LNCaP clone FGC (cell line): ENCODE results near the gene GPR162.
A peak's percentile ranks its signal among the peaks of the same experiment; 100 is the strongest.
"Not testable (repeated sequence)": the region's sequence is repeated elsewhere in the genome, so short reads cannot be mapped to it uniquely, and the experiment has no call there.

Experiments
- DNase-seq: peaks from one replicate; pipeline ENCODE4 v3.0.0-alpha.2; 2011; ENCODE audit warnings: low read depth
- H3K4me3 ChIP-seq: 2 replicates; pipeline ENCODE4 v1.5.1; 2011; ENCODE audit warnings: mild to moderate bottlenecking, low read depth, low read length, control low read depth
- TF ChIP-seq, protein P1 (sequence below): IDR thresholded peaks from 2 replicates; pipeline ENCODE4 v1.5.1; 2012; ENCODE audit warnings: mild to moderate bottlenecking; ENCODE audit not compliant: control insufficient read depth, insufficient read depth; ENCODE audit errors: extremely low read depth

The GPR162 gene

DNA sequence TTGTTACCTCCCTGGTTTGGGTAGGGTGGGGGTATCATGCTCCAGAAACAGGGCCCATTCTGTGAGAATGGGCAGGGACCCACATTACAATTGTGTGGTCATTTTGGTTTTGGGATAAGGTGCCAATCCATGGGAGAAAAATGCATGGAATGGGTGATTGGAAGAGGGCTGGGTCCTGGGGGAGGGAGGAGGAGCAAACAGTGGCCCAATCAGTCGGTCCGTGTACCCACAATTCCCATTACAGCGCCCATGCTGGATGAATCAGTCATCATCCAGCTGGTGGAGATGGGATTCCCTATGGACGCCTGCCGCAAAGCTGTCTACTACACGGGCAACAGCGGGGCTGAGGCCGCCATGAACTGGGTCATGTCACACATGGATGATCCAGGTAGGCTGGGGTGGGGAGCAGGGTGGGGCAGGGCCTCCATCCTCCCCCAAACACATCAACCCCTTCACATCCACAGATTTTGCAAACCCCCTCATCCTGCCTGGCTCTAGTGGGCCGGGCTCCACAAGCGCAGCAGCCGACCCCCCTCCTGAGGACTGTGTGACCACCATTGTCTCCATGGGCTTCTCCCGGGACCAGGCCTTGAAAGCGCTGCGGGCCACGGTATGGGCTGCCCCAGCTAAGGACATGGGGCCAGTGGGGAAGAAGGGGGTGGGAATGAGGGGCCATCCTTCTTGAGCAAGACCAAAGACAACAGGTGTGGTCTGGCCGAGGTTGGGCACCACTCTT is 42.1 kb downstream of the GPR162 start:
- TF ChIP-seq, protein P1, sequence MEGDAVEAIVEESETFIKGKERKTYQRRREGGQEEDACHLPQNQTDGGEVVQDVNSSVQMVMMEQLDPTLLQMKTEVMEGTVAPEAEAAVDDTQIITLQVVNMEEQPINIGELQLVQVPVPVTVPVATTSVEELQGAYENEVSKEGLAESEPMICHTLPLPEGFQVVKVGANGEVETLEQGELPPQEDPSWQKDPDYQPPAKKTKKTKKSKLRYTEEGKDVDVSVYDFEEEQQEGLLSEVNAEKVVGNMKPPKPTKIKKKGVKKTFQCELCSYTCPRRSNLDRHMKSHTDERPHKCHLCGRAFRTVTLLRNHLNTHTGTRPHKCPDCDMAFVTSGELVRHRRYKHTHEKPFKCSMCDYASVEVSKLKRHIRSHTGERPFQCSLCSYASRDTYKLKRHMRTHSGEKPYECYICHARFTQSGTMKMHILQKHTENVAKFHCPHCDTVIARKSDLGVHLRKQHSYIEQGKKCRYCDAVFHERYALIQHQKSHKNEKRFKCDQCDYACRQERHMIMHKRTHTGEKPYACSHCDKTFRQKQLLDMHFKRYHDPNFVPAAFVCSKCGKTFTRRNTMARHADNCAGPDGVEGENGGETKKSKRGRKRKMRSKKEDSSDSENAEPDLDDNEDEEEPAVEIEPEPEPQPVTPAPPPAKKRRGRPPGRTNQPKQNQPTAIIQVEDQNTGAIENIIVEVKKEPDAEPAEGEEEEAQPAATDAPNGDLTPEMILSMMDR: no peak
- no peak for DNase-seq
- no peak overlapping the region for H3K4me3 ChIP-seq

DNA sequence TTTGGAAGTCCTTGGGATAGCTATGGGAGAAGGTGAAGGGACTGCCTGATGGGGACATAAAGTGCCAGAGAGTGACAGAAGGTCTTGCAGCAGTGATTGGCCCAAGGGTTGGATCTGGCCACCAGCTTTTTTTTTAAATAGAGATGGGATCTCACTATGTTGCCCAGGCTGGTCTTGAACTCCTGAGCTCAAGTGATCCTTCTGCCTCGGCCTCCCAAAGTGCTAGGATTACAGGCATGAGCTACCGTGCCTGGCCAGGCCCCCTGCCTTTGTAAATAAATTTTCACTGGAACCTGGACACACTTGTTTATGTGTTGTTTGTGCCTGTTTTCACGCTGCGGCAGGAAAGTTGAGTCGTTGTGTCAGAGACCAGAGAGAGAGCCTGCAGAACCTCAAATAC is 43.7 kb downstream of the GPR162 start:
- H3K4me3 ChIP-seq, DNase-seq: not testable (repeated sequence)

DNA sequence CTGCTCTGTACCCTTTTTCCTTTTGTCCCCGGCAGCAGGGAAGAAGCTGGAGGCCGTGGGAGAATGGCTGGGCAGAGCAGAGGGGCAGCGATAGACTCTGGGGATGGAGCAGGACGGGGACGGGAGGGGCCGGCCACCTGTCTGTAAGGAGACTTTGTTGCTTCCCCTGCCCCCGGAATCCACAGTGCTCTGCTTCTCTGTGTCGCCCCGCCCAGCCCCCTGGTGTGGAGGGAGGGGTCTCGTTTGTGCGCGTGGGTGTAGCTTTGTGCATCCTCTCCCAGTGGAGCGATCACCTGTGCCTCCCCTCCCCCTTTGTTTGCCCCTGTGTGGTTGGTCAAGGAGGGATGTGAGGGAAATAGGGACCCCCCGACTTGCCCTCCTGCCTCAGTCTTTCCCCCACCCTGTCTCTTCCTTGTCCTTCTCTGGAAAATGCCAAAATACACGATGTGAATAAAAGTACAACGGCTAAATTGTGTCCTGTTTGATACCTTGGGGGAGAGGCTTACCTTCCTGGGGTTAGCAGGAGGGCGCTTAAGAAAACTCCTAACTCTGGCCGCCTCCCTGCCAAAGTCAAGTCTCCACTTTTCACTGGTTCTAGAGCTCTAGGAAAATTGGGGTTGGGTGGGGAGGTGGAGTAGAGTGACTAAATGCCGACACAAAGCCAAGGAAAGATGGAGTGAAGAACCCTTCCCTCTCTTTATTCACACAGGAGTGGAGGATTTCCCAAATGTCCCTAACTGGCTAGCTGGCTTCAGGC is 44.7 kb downstream of the GPR162 start:
- TF ChIP-seq, protein P1: no peak
- H3K4me3 ChIP-seq: peak overlapping the region; percentile 99
- no peak for DNase-seq

DNA sequence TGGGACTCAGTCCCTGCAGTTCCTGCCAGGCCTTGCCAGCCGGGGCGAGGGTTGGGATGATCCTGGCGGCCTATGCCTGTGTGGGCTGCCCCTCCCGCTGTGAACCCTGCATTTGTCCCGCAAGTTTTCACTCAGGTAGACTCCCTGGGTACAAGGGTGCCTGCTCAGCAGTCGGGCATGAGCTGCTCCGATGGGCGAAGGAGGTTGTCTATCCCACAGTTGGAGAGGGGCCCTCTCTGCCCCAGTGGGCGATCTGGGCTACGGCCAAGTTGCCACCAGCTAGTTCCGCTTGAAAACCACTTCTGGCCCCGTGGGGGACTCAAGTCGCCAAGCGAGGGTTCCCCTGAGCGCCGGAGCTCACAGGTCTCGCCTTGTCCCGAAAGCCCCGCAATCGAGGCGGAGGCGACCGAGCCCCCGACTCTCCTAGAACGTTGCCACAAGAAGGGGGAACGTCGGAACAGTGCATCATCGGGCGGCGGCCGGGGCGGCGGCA is 45.3 kb downstream of the GPR162 start:
- TF ChIP-seq, protein P1: no peak
- peak overlapping the region; percentile 99 for H3K4me3 ChIP-seq
- DNase-seq: no peak

DNA sequence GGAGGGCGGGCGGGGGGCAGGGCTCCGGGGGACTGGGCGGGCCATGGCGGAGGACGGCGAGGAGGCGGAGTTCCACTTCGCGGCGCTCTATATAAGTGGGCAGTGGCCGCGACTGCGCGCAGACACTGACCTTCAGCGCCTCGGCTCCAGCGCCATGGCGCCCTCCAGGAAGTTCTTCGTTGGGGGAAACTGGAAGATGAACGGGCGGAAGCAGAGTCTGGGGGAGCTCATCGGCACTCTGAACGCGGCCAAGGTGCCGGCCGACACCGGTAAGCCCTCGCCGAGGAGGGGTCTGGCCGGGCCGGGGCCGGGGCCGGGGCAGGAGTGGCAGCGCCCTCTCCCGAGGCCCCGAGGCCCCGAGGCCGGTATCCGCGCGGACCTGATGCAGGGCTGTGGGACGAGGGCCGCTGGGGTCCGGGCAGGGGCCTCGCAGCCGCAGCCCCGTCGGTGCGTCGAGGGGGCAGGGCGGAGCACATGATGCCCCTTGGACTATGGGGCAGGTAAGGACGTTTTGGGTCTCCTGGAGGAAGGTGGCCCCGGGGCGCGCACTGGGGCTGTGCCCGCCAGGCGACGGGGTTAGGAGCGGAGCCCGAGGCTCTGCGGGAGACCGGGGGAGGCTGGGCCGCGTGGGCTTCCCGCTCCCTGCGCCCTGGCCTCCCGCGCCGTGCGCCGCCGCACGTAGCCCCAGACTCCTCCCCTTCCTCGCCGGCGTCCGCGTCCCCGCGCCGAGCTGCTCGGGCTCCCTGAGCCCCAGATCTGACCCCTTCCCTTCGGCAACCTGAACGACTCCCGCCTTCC is 46.0 kb downstream of the GPR162 start, which contains the start of gene TPI1:
TPI1 (plus strand) TSS at position 119 of the 798 bp plus-strand sequence; CDS start at position 155, 36 bp downstream.
- no peak for DNase-seq
- TF ChIP-seq, protein P1: no peak
- H3K4me3 ChIP-seq: peak within 1 kb of the TSS; percentile 99

DNA sequence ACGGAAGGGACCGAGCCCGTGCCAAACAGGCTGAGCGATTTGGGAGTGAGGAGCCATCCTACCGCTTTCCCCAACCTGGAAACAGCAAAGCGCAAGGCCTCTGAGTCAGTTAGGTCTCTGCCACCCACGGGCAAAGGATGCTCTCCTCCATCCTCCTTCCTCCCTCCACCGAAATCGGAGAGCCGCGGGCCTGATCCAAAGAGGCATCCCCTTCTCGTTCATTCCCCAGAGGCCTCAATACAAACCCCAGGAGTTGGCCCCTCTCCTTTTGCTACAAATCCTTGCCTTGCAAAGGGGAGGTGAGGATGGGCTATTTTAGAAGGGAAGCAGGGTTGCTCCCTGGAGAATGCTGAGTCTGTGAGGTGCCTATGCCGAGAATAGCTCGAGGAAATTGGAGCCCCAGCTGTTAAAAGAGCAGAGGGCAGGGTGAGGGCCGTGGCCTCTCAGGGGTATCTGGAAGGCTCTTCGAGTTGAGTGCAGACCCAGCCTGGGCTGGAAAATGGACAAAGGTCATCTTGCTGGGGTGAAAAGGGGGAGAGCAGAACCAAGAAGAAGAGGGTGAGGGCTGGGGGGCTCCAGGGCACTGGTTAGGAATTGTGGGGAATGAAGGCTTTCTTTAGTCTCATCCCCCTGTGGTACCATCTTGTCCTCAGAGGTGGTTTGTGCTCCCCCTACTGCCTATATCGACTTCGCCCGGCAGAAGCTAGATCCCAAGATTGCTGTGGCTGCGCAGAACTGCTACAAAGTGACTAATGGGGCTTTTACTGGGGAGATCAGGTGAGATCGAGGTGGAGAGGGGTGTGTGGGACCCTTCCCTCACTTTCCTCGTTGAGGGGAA is 46.8 kb downstream of the GPR162 start:
- TF ChIP-seq, protein P1: 0 out of 2 replicates have a peak, but pooled peaks have one; percentile 28
- no peak for DNase-seq
- peak overlapping the region; percentile 99 for H3K4me3 ChIP-seq
